ENCODE results near the gene PCAT7.

DNA sequence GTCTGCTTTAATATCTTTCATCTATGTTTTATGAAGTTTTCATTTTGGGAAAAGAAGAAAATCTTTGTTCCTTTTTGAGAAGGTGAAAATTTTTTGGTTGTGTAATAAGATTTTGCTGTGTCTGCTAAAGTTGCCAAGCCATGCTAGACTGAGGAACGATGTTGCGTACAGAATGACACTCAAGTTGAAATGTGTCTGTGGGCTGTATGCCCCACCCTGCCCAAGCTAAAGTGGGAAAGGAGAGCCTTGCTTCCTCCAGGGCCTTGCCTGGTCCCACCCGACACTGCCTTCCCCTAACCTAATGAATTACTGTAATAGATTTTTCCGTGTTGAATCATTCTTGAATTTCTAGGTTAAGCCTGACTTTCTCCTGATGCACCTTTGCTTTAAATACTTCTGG is 2.5 kb downstream of the PCAT7 start:
- TF ChIP-seq EZH2phosphoT487 (IDR thresholded peaks at IDR 0.05; ENCODE audit: borderline replicate concordance, low read depth) (no peak), YY1 (IDR thresholded peaks at IDR 0.05; ENCODE audit: low read depth) (no peak)
